Breast epithelium (tissue), 3 donors: ENCODE data around the gene GANAB.

ENCODE experiments used
- CTCF ChIP-seq, 3 donors: fragments of 450-650 bp; IDR thresholded peaks; one replicate each; pipeline ENCODE4 v1.5.1; 2016 to 2017; ENCODE audit warnings: antibody characterized with exemption in 3 of 3, mild to moderate bottlenecking in 3 of 3, moderate library complexity in 3 of 3
- POLR2A ChIP-seq: fragments of 450-650 bp; IDR thresholded peaks from one replicate; pipeline ENCODE4 v1.6.1; 2016; ENCODE audit warnings: antibody characterized with exemption, mild to moderate bottlenecking, moderate library complexity
- POLR2AphosphoS5 ChIP-seq, 3 donors: sonication (generic); formaldehyde crosslinking; IDR thresholded peaks; one replicate each; pipeline ENCODE4 v1.6.1; 2017; ENCODE audit warnings: antibody characterized with exemption in 3 of 3

GRCh38 chr11:62605467-62605866 is 40.9 kb downstream of the GANAB start:
- TF ChIP-seq CTCF (IDR thresholded peaks at IDR 0.05), result no peak
- no peak for TF ChIP-seq POLR2A
- TF ChIP-seq POLR2AphosphoS5 (IDR thresholded peaks at IDR 0.05), result no peak
